ENCODE data around the gene ZGRF1. TPM values are rescaled to one million over a fixed set of nuclear protein-coding genes. Genes with fewer than 3 reads are reported as not detected.
"Not testable (repeated sequence)": the region's sequence is repeated elsewhere in the genome, so short reads cannot be mapped to it uniquely, and the experiment has no call there.

ZGRF1 gene
- total RNA-seq, 1 donor from 2014 or later = 2.7 TPM

DNA sequence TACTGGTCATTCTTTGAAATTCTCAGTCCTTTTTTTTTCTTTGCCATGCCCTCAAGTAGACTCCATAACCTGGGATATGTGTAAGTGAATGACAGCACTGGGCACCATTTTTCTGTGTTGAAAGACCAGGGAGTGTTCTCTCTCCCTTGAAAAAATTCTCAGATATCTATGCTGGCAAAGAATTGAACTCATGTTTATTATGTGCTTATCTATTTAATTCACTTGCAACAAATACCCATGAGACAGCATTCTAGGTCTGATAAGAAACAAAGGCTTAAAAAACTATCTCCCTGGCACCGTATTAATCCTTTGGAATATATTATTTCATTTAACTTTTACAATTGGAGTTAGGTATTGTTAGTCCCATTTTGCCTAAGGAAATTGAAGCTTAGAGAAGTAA, 37.0 kb upstream of the ZGRF1 start:
- Histone ChIP-seq H3K4me3 (no peak overlapping the region), H3K9me3 (replicated peaks) (no peaks in the 10 kb centered on the region), H3K36me3 (no peaks in the 10 kb centered on the region), H3K27me3 (ENCODE audit: low read depth) (no peaks in the 10 kb centered on the region), H3K27ac (replicated peaks) (peak overlapping the region; percentile 94), H3K4me1 (peaks cover 48% of the 10 kb centered on the region)
- TF ChIP-seq CTCF (IDR thresholded peaks at IDR 0.05; ENCODE audit: borderline replicate concordance) = no peak
- DNase-seq = no peak
- intact Hi-C loops (cut with micrococcal nuclease) = no loop called here

GRCh38 chr4:112673076-112673475, 36.4 kb upstream of the ZGRF1 start:
- DNase-seq = no peak
- no peaks in the 10 kb centered on the region for H3K36me3 ChIP-seq
- no peak overlapping the region for H3K4me3 ChIP-seq
- intact Hi-C loops (cut with micrococcal nuclease) = no loop called here
- H3K4me1 ChIP-seq = peaks cover 47% of the 10 kb centered on the region
- no peaks in the 10 kb centered on the region for H3K27me3 ChIP-seq (ENCODE audit: low read depth)
- TF ChIP-seq CTCF (IDR thresholded peaks at IDR 0.05; ENCODE audit: borderline replicate concordance) = no peak
- peak overlapping the region; percentile 94 for H3K27ac ChIP-seq (replicated peaks)
- H3K9me3 ChIP-seq (replicated peaks) = no peaks in the 10 kb centered on the region

- TF ChIP-seq CTCF (IDR thresholded peaks at IDR 0.05; ENCODE audit: borderline replicate concordance) = no peak
- Histone ChIP-seq H3K27me3 (ENCODE audit: low read depth) (no peaks in the 10 kb centered on the region), H3K36me3 (no peaks in the 10 kb centered on the region), H3K9me3 (replicated peaks) (no peaks in the 10 kb centered on the region), H3K4me1 (peaks cover 29% of the 10 kb centered on the region), H3K4me3 (no peak overlapping the region), H3K27ac (replicated peaks) (no peak overlapping the region)
- DNase-seq = no peak
- intact Hi-C loops (cut with micrococcal nuclease) = no loop called here
Observed at GRCh38 chr4:112668131-112668530, 31.4 kb upstream of the ZGRF1 start.

DNA sequence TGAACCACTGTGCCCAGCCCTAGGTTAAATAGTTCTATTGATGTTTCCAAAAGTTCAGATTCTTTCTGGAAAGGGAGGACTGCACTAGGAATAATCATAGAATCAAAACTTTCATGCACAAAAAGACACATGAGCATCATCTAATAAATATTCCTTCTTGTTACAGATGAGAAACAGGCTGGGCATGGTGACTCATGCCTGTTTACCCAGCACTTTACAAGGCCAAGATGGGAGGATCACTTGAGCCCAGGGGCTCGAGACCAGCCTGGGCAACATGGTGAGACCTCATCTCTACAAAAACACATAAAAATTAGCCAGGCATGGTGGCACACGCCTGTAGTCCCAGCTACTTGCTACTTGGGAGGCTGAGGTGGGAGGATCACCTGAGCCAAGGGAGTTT, 27.9 kb upstream of the ZGRF1 start:
- Histone ChIP-seq H3K9me3 (replicated peaks) (no peaks in the 10 kb centered on the region), H3K4me3 (no peak overlapping the region), H3K27ac (replicated peaks) (no peak overlapping the region), H3K27me3 (ENCODE audit: low read depth) (no peaks in the 10 kb centered on the region), H3K4me1 (peaks cover 4% of the 10 kb centered on the region), H3K36me3 (no peaks in the 10 kb centered on the region)
- TF ChIP-seq CTCF (IDR thresholded peaks at IDR 0.05; ENCODE audit: borderline replicate concordance) = no peak
- no peak for DNase-seq
- intact Hi-C loops (cut with micrococcal nuclease) = no loop called here

- H3K27ac ChIP-seq (replicated peaks); H3K4me1 ChIP-seq; intact Hi-C loops (cut with micrococcal nuclease); H3K9me3 ChIP-seq (replicated peaks); DNase-seq; H3K4me3 ChIP-seq; H3K27me3 ChIP-seq (ENCODE audit: low read depth): not testable (repeated sequence)
- H3K36me3 ChIP-seq = peaks cover 79% of the 10 kb centered on the region
Observed at GRCh38 chr4:112656115-112656514, 19.4 kb upstream of the ZGRF1 start.

- Histone ChIP-seq H3K27ac (replicated peaks) (no peak overlapping the region), H3K4me1 (peaks cover 13% of the 10 kb centered on the region), H3K9me3 (replicated peaks) (no peaks in the 10 kb centered on the region), H3K4me3 (no peak overlapping the region), H3K36me3 (peaks cover 88% of the 10 kb centered on the region), H3K27me3 (ENCODE audit: low read depth) (no peaks in the 10 kb centered on the region)
- no peak for DNase-seq
- TF ChIP-seq CTCF (IDR thresholded peaks at IDR 0.05; ENCODE audit: borderline replicate concordance) = no peak
- intact Hi-C loops (cut with micrococcal nuclease) = no loop called here
Observed at GRCh38 chr4:112655270-112655669, 18.6 kb upstream of the ZGRF1 start.

Data from left ventricle myocardium inferior (tissue), 1 donor.